HepG2 (cell line): ENCODE data around the gene S1PR2.

Experiments used
- HMG20B ChIP-seq: conservative IDR thresholded peaks from 2 replicates; pipeline ENCODE4 v1.6.1; 2016; ENCODE audit warnings: missing genetic modification reagents, missing compliant biosample characterization
- HNRNPL ChIP-seq: fragments of 200-400 bp; formaldehyde crosslinking; IDR thresholded peaks from 2 replicates; pipeline ENCODE4 v1.6.1; 2017; ENCODE audit warnings: mild to moderate bottlenecking, low read depth, low read length
- KLF16 ChIP-seq, 2 experiments: sonication (generic) in 1 of 2; formaldehyde crosslinking in 1 of 2; IDR thresholded peaks; 2 replicates each; pipeline versions ENCODE4 v1.6.1 to v1.8.0; 2016 to 2023; ENCODE audit warnings: missing genetic modification reagents in 2 of 2, missing compliant biosample characterization in 1 of 2
- MLX ChIP-seq: IDR thresholded peaks from 2 replicates; pipeline ENCODE4 v1.6.1; 2016
- PHF21A ChIP-seq: sonication (generic); formaldehyde crosslinking; IDR thresholded peaks from 2 replicates; pipeline ENCODE4 v1.5.0; 2020; ENCODE audit warnings: mild to moderate bottlenecking, missing genetic modification reagents
- YY1 ChIP-seq: IDR thresholded peaks from 2 replicates; pipeline ENCODE4 v1.6.1; 2011; ENCODE audit warnings: low read length, low read depth, moderate library complexity, mild to moderate bottlenecking; ENCODE audit not compliant: insufficient read depth, insufficient replicate concordance
- ZNF232 ChIP-seq: sonication (generic); formaldehyde crosslinking; IDR thresholded peaks from 2 replicates; pipeline ENCODE4 v1.4.0; 2020; ENCODE audit warnings: missing genetic modification reagents, borderline replicate concordance
- ZNF317 ChIP-seq: sonication (generic); formaldehyde crosslinking; IDR thresholded peaks from 2 replicates; pipeline ENCODE4 v1.5.0; 2020; ENCODE audit warnings: mild to moderate bottlenecking, missing genetic modification reagents
- ZNF33A ChIP-seq: sonication (generic); formaldehyde crosslinking; IDR thresholded peaks from 2 replicates; pipeline ENCODE4 v1.5.1; 2020; ENCODE audit warnings: missing genetic modification reagents, mild to moderate bottlenecking, moderate library complexity, borderline replicate concordance
- ZNF780A ChIP-seq: sonication (generic); formaldehyde crosslinking; IDR thresholded peaks from 2 replicates; pipeline ENCODE4 v1.8.0; 2022; ENCODE audit warnings: mild to moderate bottlenecking, missing genetic modification reagents, moderate library complexity
- TF ChIP-seq, protein P1 (sequence below): sonication (generic); formaldehyde crosslinking; IDR thresholded peaks from 2 replicates; pipeline ENCODE4 v1.5.0; 2020; ENCODE audit warnings: mild to moderate bottlenecking, missing genetic modification reagents, moderate library complexity
- TF ChIP-seq, protein P2 (sequence below): sonication (generic); formaldehyde crosslinking; IDR thresholded peaks from 2 replicates; pipeline ENCODE4 v1.9.0; 2022; ENCODE audit warnings: missing genetic modification reagents, mild to moderate bottlenecking, borderline replicate concordance

- no peak for TF ChIP-seq ZNF33A (CRISPR knock-in tag)
- TF ChIP-seq MLX (CRISPR knock-in tag), result no peak
- no peak for TF ChIP-seq HNRNPL
- TF ChIP-seq, protein P1, sequence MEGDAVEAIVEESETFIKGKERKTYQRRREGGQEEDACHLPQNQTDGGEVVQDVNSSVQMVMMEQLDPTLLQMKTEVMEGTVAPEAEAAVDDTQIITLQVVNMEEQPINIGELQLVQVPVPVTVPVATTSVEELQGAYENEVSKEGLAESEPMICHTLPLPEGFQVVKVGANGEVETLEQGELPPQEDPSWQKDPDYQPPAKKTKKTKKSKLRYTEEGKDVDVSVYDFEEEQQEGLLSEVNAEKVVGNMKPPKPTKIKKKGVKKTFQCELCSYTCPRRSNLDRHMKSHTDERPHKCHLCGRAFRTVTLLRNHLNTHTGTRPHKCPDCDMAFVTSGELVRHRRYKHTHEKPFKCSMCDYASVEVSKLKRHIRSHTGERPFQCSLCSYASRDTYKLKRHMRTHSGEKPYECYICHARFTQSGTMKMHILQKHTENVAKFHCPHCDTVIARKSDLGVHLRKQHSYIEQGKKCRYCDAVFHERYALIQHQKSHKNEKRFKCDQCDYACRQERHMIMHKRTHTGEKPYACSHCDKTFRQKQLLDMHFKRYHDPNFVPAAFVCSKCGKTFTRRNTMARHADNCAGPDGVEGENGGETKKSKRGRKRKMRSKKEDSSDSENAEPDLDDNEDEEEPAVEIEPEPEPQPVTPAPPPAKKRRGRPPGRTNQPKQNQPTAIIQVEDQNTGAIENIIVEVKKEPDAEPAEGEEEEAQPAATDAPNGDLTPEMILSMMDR (CRISPR knock-in tag), result no peak
- no peak for TF ChIP-seq ZNF317 (CRISPR knock-in tag)
- no peak for TF ChIP-seq KLF16 (CRISPR knock-in tag; IDR thresholded peaks at IDR 0.05)
- TF ChIP-seq ZNF780A (CRISPR knock-in tag), result no peak
- TF ChIP-seq PHF21A, result no peak
- no peak for TF ChIP-seq YY1
- no peak for TF ChIP-seq HMG20B (CRISPR knock-in tag)
- no peak for TF ChIP-seq ZNF232 (CRISPR knock-in tag)
- TF ChIP-seq, protein P2, sequence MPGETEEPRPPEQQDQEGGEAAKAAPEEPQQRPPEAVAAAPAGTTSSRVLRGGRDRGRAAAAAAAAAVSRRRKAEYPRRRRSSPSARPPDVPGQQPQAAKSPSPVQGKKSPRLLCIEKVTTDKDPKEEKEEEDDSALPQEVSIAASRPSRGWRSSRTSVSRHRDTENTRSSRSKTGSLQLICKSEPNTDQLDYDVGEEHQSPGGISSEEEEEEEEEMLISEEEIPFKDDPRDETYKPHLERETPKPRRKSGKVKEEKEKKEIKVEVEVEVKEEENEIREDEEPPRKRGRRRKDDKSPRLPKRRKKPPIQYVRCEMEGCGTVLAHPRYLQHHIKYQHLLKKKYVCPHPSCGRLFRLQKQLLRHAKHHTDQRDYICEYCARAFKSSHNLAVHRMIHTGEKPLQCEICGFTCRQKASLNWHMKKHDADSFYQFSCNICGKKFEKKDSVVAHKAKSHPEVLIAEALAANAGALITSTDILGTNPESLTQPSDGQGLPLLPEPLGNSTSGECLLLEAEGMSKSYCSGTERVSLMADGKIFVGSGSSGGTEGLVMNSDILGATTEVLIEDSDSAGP, result no peak
Observed at GRCh38 chr19:10182847-10183246, 48.3 kb downstream of the S1PR2 start.
